Testis (tissue), 2 donors: ENCODE data around the gene SP4.

ENCODE experiments used
- POLR2A ChIP-seq: fragments of 450-650 bp; IDR thresholded peaks from one replicate; pipeline ENCODE4 v1.6.1; 2017; ENCODE audit warnings: antibody characterized with exemption, mild to moderate bottlenecking, moderate library complexity
- TF ChIP-seq, protein P1 (sequence below), 3 experiments: fragments of 450-650 bp in 2 of 3; fragments of 200-600 bp in 1 of 3; sonication (generic) in 1 of 3; IDR thresholded peaks; one replicate each; pipeline ENCODE4 v1.5.1; 2016 to 2019; ENCODE audit warnings: antibody characterized with exemption in 3 of 3, mild to moderate bottlenecking in 2 of 3, moderate library complexity in 1 of 3

DNA sequence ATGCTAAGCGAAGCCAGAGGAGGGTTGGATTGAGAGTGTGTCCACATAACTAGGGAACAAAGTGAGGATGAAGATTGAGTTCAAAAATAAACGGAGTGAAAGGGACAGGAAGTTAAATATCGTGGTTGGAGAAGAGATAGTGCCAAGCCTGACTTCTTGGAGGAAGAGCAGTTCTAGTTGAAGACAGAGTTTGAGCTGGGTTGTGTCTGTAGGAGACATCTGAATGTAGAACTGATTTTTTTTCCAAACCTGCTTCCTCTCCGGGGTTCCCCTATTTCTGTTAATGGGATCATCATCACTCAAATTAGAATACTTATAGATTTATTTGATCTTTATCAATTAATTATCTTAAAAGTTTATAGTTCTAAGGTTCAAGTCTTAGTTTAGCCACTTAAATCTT lies 35.6 kb downstream of the SP4 start:
- TF ChIP-seq, protein P1, sequence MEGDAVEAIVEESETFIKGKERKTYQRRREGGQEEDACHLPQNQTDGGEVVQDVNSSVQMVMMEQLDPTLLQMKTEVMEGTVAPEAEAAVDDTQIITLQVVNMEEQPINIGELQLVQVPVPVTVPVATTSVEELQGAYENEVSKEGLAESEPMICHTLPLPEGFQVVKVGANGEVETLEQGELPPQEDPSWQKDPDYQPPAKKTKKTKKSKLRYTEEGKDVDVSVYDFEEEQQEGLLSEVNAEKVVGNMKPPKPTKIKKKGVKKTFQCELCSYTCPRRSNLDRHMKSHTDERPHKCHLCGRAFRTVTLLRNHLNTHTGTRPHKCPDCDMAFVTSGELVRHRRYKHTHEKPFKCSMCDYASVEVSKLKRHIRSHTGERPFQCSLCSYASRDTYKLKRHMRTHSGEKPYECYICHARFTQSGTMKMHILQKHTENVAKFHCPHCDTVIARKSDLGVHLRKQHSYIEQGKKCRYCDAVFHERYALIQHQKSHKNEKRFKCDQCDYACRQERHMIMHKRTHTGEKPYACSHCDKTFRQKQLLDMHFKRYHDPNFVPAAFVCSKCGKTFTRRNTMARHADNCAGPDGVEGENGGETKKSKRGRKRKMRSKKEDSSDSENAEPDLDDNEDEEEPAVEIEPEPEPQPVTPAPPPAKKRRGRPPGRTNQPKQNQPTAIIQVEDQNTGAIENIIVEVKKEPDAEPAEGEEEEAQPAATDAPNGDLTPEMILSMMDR (IDR thresholded peaks at IDR 0.05) = no peak
- TF ChIP-seq POLR2A = no peak
